ENCODE measurements around the gene TRIP4.

DNA sequence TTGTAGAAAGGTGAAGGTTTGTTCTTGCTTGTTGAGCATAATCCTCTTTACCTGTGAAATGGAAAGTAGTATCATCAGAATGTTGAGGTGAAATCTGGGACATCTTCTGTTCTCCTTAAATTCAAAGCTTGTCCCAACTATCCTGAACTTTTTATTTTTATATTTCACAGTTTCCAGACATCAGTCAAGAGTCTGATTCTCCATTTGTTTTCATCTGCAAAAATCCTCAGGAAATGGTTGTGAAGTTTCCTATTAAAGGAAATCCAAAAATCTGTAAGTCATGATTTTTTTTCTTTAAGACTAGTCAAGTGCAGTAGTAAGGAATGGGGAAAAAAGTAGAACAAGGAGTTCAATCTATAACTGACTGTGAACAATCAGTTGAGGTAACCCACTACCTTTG, 57.2 kb downstream of the TRIP4 start:
- TF ChIP-seq, protein P1, sequence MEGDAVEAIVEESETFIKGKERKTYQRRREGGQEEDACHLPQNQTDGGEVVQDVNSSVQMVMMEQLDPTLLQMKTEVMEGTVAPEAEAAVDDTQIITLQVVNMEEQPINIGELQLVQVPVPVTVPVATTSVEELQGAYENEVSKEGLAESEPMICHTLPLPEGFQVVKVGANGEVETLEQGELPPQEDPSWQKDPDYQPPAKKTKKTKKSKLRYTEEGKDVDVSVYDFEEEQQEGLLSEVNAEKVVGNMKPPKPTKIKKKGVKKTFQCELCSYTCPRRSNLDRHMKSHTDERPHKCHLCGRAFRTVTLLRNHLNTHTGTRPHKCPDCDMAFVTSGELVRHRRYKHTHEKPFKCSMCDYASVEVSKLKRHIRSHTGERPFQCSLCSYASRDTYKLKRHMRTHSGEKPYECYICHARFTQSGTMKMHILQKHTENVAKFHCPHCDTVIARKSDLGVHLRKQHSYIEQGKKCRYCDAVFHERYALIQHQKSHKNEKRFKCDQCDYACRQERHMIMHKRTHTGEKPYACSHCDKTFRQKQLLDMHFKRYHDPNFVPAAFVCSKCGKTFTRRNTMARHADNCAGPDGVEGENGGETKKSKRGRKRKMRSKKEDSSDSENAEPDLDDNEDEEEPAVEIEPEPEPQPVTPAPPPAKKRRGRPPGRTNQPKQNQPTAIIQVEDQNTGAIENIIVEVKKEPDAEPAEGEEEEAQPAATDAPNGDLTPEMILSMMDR (conservative IDR thresholded peaks at IDR 0.05; ENCODE audit: low read depth, low read length), result no peak
- TF ChIP-seq EZH2phosphoT487 (IDR thresholded peaks at IDR 0.05; ENCODE audit: borderline replicate concordance, low read length), result no peak
